ENCODE results near the gene CERK. TPM values are rescaled to one million over a fixed set of nuclear protein-coding genes. Genes with fewer than 3 reads are reported as not detected.

The CERK gene
- total RNA-seq, 1 experiment from 2014 or later: 24.9 TPM

DNA sequence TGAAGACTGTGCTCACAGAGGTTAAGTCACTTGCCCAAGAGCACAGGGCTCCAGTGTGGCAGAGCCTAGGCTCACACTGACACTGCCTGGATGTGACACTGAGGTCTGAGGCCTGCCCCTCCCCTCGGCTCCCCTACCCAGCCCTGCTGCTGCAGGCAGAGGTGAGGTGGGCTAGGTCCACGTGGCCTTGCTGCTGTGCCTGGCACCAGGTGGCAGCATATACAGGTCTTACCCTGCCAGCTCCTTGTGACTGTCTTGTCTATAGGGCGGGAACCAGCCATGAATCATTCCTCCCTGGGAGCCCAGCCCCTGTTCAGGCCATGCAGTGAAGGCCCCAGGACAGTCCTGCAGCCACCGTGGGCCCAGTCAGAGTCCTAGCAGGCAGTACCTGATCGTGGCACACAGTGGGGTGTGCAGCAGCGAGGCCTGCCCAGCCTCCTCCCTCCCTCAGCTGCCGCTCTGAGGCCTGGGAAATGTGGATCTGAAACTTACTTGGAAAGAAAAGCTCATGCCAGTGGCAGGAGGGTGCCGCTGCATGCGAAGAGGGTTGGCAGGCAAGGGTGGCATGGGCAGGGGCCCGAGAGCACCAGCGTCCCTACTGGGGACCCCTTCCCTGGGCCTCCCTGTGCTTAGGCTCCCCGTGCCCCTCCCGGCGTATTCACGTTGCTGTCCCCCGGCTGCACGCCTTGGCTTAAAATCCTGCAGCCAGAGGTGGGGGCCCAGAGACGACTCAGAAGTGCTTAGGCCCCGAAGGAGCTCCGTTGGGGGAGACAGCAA is 1.2 kb upstream of the CERK start:
- H3K4me1 ChIP-seq (replicated peaks; ENCODE audit: insufficient read depth): peaks cover 59% of the 10 kb centered on the region
- ChIA-PET CTCF (no interaction called here), POLR2A (ENCODE audit: unreplicated experiment) (no interaction called here)
- peak overlapping the region; percentile 57; the same call in 1 of the 2 replicates for H3K4me3 ChIP-seq
- DNase-seq: peak; percentile 55 to 58
- no peaks in the 10 kb centered on the region for H3K36me3 ChIP-seq (ENCODE audit: low read depth)
- intact Hi-C loops (cut with micrococcal nuclease; ENCODE audit: unreplicated experiment): loop anchor here (1.0 to 2.0 kb wide), 2 partner anchors 20 to 59 kb away; no protein-coding TSS in a partner anchor
- no TSS peak for BruUV-seq (replicated peaks)
- peak overlapping the region; percentile 78 for H3K4me2 ChIP-seq
- H3F3A ChIP-seq (ENCODE audit: insufficient read depth, low read depth): peaks cover 41% of the 10 kb centered on the region
- no peaks in the 10 kb centered on the region for H3K27me3 ChIP-seq (ENCODE audit: insufficient read depth, low read depth)
- H3K27ac ChIP-seq: no peak overlapping the region
- H3K79me2 ChIP-seq (ENCODE audit: low read depth): peaks cover 7% of the 10 kb centered on the region; the same call in 1 of the 2 replicates
- no peaks in the 10 kb centered on the region for H3K9me3 ChIP-seq (ENCODE audit: insufficient read depth, low read depth)
- H4K20me1 ChIP-seq (ENCODE audit: insufficient read depth): no peaks in the 10 kb centered on the region
- no peak overlapping the region for H2AFZ ChIP-seq
- no peak for TF ChIP-seq EZH2 (IDR thresholded peaks at IDR 0.05; ENCODE audit: low read depth)
- TF ChIP-seq CTCF (conservative IDR thresholded peaks at IDR 0.05): peak; percentile 32; the same call in 1 of the 2 replicates
- H3K9me2 ChIP-seq (ENCODE audit: insufficient read depth): no peaks in the 10 kb centered on the region

- no peaks in the 10 kb centered on the region for H3K36me3 ChIP-seq (ENCODE audit: low read depth)
- ChIA-PET POLR2A (ENCODE audit: unreplicated experiment) (no interaction called here), CTCF (no interaction called here)
- H3K9me2 ChIP-seq (ENCODE audit: insufficient read depth): no peaks in the 10 kb centered on the region
- peaks cover 35% of the 10 kb centered on the region for H3F3A ChIP-seq (ENCODE audit: insufficient read depth, low read depth)
- H3K27me3 ChIP-seq (ENCODE audit: insufficient read depth, low read depth): no peaks in the 10 kb centered on the region
- H3K27ac ChIP-seq: no peak overlapping the region
- H4K20me1 ChIP-seq (ENCODE audit: insufficient read depth): no peaks in the 10 kb centered on the region
- peak overlapping the region; percentile 78 for H3K4me2 ChIP-seq
- peak overlapping the region; percentile 56 for H2AFZ ChIP-seq
- no peak for TF ChIP-seq EZH2 (IDR thresholded peaks at IDR 0.05; ENCODE audit: low read depth)
- peaks cover 7% of the 10 kb centered on the region; the same call in 1 of the 2 replicates for H3K79me2 ChIP-seq (ENCODE audit: low read depth)
- H3K4me3 ChIP-seq: peak overlapping the region; percentile 57
- DNase-seq: no peak
- H3K4me1 ChIP-seq (replicated peaks; ENCODE audit: insufficient read depth): peaks cover 56% of the 10 kb centered on the region
- intact Hi-C loops (cut with micrococcal nuclease; ENCODE audit: unreplicated experiment): loop anchor here (1.0 to 2.0 kb wide), 2 partner anchors 20 to 60 kb away; no protein-coding TSS in a partner anchor
- TSS peak; percentile 39 for BruUV-seq (replicated peaks)
- no peaks in the 10 kb centered on the region for H3K9me3 ChIP-seq (ENCODE audit: insufficient read depth, low read depth)
These were observed 618 bp upstream of the CERK start for GRCh38 chr22:46738647-46739093.

DNA sequence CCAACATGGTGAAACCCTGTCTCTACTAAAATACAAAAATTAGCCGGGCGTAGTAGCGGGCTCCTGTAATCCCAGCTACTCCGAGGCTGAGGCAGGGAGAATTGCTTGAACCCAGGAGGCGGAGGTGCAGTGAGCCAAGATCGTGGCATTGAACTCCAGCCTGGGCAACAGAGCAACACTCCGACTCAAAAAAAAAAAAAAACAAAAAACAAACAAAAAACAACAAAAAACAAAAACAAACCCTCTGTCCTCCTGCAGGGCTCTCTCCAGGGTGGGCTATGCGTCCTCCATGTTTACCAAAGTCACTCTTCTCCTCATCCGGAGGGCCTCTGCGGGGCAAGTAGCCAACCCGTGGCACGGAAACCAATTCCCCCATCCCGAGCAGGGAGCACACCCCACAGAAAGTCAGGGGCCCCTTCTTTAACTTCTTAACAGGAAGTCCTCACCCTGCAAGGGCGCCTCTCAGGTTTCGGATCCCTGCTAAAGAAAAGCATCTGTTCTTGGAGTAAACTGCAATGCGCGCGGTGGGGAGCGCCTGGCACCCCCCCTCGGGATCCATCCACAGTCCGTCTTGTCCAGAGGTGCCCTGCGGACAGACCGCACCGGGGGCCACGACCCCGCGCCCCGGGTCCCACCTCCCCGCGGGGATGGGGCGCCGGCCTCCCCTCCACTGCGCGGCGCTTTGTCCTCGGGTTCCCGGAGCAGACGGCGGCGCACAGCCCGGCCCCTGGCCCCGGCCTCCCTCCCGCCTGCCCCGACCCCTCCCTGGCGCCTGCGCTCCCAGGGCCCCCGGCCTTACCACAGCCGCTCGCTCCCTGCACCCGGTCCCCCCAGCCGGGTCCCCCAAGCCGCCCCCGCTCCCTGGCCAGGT is 712 bp downstream of the CERK start:
- TF ChIP-seq CTCF (conservative IDR thresholded peaks at IDR 0.05): no peak
- no peak for TF ChIP-seq EZH2 (IDR thresholded peaks at IDR 0.05; ENCODE audit: low read depth)
- POLR2A ChIA-PET (ENCODE audit: unreplicated experiment): no interaction called here
- Histone ChIP-seq H3K79me2 (ENCODE audit: low read depth) (peaks cover 7% of the 10 kb centered on the region; the same call in 1 of the 2 replicates), H4K20me1 (ENCODE audit: insufficient read depth) (no peaks in the 10 kb centered on the region), H3K4me2 (peak overlapping the region; percentile 85), H3K36me3 (ENCODE audit: low read depth) (no peaks in the 10 kb centered on the region), H3F3A (ENCODE audit: insufficient read depth, low read depth) (peaks cover 21% of the 10 kb centered on the region), H3K27me3 (ENCODE audit: insufficient read depth, low read depth) (no peaks in the 10 kb centered on the region), H2AFZ (peak overlapping the region; percentile 80), H3K4me3 (peak overlapping the region; percentile 81), H3K9me3 (ENCODE audit: insufficient read depth, low read depth) (no peaks in the 10 kb centered on the region), H3K4me1 (replicated peaks; ENCODE audit: insufficient read depth) (peaks cover 43% of the 10 kb centered on the region), H3K27ac (no peak overlapping the region), H3K9me2 (ENCODE audit: insufficient read depth) (no peaks in the 10 kb centered on the region)
- intact Hi-C loops (cut with micrococcal nuclease; ENCODE audit: unreplicated experiment): no loop called here
- no peak for DNase-seq
- no TSS peak for BruUV-seq (replicated peaks)
- CTCF ChIA-PET: no interaction called here

All from PC-9 (cell line).